ENCODE results near the gene KCNF1. TPM values are rescaled to one million over a fixed set of nuclear protein-coding genes. Genes with fewer than 3 reads are reported as not detected.

Gene KCNF1
- total and polyA plus RNA-seq, 10 of the 15 experiments (the other 5 are each of a cell fraction or from before 2014, with no cell fraction given): not detected

- H3K9ac ChIP-seq (ENCODE audit: control insufficient read depth, insufficient read depth, low read length): no peak overlapping the region
- no peak for FAIRE-seq
- in situ Hi-C loops (cut with MboI) (no loop called here), intact Hi-C loops (cut with micrococcal nuclease; ENCODE audit: unreplicated experiment) (no loop called here)
- 11% methylated on average over 7 of the region's 10 CpGs for WGBS (ENCODE audit: insufficient coverage, insufficient replicate concordance, low lambda C conversion rate, missing lambda C conversion rate)
- H3K4me1 ChIP-seq (ENCODE audit: control insufficient read depth, insufficient read depth, low read length): no peaks in the 10 kb centered on the region
- SMC1A ChIA-PET (ENCODE audit: uncharacterized antibody, unreplicated experiment): no interaction called here
- no peak for TF ChIP-seq ZNF207 (IDR thresholded peaks at IDR 0.05; ENCODE audit: borderline replicate concordance)
- TF ChIP-seq NFIC (IDR thresholded peaks at IDR 0.05; ENCODE audit: low read depth, low read length): no peak
- TF ChIP-seq FOS (IDR thresholded peaks at IDR 0.05; ENCODE audit: borderline replicate concordance, extremely low read depth, insufficient read length): no peak
- no peak for TF ChIP-seq EGR1 (IDR thresholded peaks at IDR 0.05; ENCODE audit: borderline replicate concordance in 1 of 2, low read depth in 2 of 2, low read length in 2 of 2)
- no peak for TF ChIP-seq BRCA1 (IDR thresholded peaks at IDR 0.05; ENCODE audit: low read depth, low read length)
- TF ChIP-seq EZH2 (IDR thresholded peaks at IDR 0.05; ENCODE audit: borderline replicate concordance, control insufficient read depth, low read depth, low read length): no peak
- TF ChIP-seq WRNIP1 (IDR thresholded peaks at IDR 0.05; ENCODE audit: borderline replicate concordance, low read depth, low read length): no peak
- no peak for TF ChIP-seq ZNF592 (IDR thresholded peaks at IDR 0.05)
- TF ChIP-seq MTA2 (IDR thresholded peaks at IDR 0.05; ENCODE audit: low read depth): no peak
- no peak for TF ChIP-seq IRF3 (IDR thresholded peaks at IDR 0.05)
- no peak for TF ChIP-seq NR2C1 (IDR thresholded peaks at IDR 0.05)
- TF ChIP-seq LARP7 (IDR thresholded peaks at IDR 0.05): no peak
- no peaks in the 10 kb centered on the region for H4K20me1 ChIP-seq (ENCODE audit: control insufficient read depth, insufficient read depth)
- no peak overlapping the region for H3K4me2 ChIP-seq (ENCODE audit: control insufficient read depth, insufficient read depth)
- peaks cover 0 to 9% of the 10 kb centered on the region in 2 experiments; a peak in 3 of 4 replicates for H3K27me3 ChIP-seq (replicated peaks in 1 of 2; ENCODE audit: control insufficient read depth in 2 of 2, insufficient read depth in 2 of 2, low read length in 1 of 2)
- CTCF ChIA-PET: interaction anchor here (0.9 kb wide), 1 partner anchor 669 kb away, joined by 3 read pairs; no protein-coding TSS in a partner anchor
- no peak overlapping the region for H3K4me3 ChIP-seq
- ATAC-seq: no peak
- H3K27ac ChIP-seq (ENCODE audit: control insufficient read depth, insufficient read depth): no peak overlapping the region
- no peaks in the 10 kb centered on the region for H3K79me2 ChIP-seq (ENCODE audit: control insufficient read depth, insufficient read depth, low read length)
- H3K9me3 ChIP-seq (replicated peaks; ENCODE audit: control insufficient read depth, insufficient read depth, low read length): no peaks in the 10 kb centered on the region
- no peak for DNase-seq (ENCODE audit: low read depth, low spot score)
- H2AFZ ChIP-seq (ENCODE audit: control insufficient read depth, low read depth, low read length): no peak overlapping the region
- POLR2A ChIA-PET: no interaction called here
- no peaks in the 10 kb centered on the region for H3K36me3 ChIP-seq (ENCODE audit: control insufficient read depth in 2 of 2, insufficient read depth in 2 of 2, low read length in 1 of 2)
- RAD21 ChIA-PET (ENCODE audit: unreplicated experiment): no interaction called here
- no TSS peak for BruUV-seq (replicated peaks)
Measured at GRCh38 chr2:10915731-10916276, 4.1 kb downstream of the KCNF1 start.
